Caki2 (cell line): ENCODE data around the gene PTPRD. TPM values are rescaled to one million over a fixed set of nuclear protein-coding genes. Genes with fewer than 3 reads are reported as not detected.

Experiments used
- DNase-seq: peaks from one replicate; pipeline ENCODE4 v3.0.0-alpha.2; 2015; ENCODE audit warnings: low read depth
- in situ Hi-C: cut with HindIII; loops from 2 replicates; pipeline ENCODE4 v1.10.0; 2016; ENCODE audit warnings: low sequenced_read_pairs, low pct_unique_long_range_greater_than_20kb, mixed read lengths
- total RNA-seq: library from RNA; depleted of rRNA; stranded (reverse); fragments of >200 nt; shearing (Covaris generic); gene quantifications from 2 replicates; pipeline ENCODE4 v1.2.3, GENCODE V29; 2014; ENCODE audit warnings: low replicate concordance

PTPRD gene
- total RNA-seq, 1 experiment from 2014 or later, result 1.1 TPM

- DNase-seq, result no peak
- in situ Hi-C loops, result no loop called here
These were observed 1756.3 kb downstream of the PTPRD start for GRCh38 chr9:8856396-8857067.

GRCh38 chr9:8855046-8855445, 1757.8 kb downstream of the PTPRD start:
- in situ Hi-C loops, result no loop called here
- DNase-seq, result peak; percentile 19

DNA sequence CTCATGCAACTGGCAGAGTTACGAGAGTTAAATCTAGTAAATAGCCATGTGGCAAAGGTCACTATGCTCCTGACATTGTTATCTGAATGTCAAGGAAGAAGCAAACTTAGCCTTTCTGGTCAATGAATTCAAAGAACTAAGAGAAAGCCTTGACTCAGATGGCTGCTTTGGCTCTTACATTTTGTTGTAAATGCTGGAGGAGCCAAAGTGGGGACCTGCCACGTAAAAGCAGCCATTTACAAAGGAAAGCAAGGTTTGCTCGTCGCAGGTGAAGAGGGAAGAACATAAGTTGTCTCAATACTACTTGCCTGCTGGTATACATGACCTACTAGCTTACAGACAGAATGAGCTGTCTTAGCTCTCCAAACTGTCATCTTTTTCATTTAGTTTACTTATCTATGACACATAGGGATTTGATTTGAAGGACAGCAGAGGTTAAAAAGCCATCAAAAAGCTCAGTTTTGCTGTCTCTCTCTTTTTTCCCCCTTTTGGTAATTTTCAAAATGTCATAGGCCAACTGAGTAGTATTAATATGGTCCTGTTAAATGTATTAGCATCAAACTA, 1760.4 kb downstream of the PTPRD start:
- no peak for DNase-seq
- in situ Hi-C loops, result no loop called here

- DNase-seq, result no peak
- in situ Hi-C loops, result no loop called here
These were observed 1761.9 kb downstream of the PTPRD start for GRCh38 chr9:8850914-8851313.

- DNase-seq, result no peak
- in situ Hi-C loops, result no loop called here
These were observed 1767.0 kb downstream of the PTPRD start for GRCh38 chr9:8845808-8846207.

DNA sequence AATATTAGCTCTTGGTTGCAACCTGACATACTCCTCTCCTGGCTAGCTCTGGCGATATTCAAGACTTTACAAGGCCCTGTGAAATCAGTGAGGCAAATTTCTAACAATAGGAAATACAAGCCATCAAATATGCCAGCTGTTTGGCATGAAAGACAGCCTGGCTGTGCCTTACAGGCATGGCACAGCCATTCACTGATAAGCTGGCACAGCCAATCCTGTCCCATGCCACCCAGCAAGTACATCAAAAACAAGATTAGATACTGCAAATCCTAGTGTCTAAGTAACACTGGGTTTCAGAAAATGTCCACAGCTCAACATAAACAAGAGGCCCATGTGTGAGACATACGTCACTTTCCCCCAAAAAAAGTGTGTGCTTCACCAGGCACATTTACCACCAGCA, 1767.4 kb downstream of the PTPRD start:
- in situ Hi-C loops, result no loop called here
- DNase-seq, result no peak

GRCh38 chr9:8844549-8844948, 1768.3 kb downstream of the PTPRD start:
- in situ Hi-C loops, result no loop called here

GRCh38 chr9:8842402-8843193, 1770.2 kb downstream of the PTPRD start:
- DNase-seq, result no peak
- in situ Hi-C loops, result no loop called here

More at GRCh38 chr9:8844549-8844948, 1768.3 kb downstream of the PTPRD start:
- DNase-seq, result no peak

DNA sequence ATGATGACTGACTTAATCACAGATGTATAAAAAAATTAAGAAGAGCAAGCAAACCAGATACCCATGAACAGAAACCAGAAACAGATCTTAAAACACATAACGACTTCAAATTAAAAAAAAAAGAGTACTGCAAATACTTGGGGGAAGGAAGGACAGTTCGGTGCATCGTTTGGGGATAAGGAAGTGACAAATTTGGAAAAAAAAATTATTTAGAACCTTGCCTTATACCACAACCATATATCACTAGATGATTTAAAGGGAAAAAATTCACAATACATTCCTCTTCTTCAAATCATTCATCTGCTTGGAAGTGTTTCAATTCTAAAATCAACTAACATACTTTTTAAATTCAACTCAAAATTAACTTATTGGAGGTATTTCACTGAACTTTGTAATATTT, 1774.7 kb downstream of the PTPRD start:
- in situ Hi-C loops, result no loop called here

GRCh38 chr9:8835291-8835690, 1777.5 kb downstream of the PTPRD start:
- in situ Hi-C loops, result no loop called here
- no peak for DNase-seq

More for the DNA sequence above, 1774.7 kb downstream of the PTPRD start:
- DNase-seq, result no peak

DNA sequence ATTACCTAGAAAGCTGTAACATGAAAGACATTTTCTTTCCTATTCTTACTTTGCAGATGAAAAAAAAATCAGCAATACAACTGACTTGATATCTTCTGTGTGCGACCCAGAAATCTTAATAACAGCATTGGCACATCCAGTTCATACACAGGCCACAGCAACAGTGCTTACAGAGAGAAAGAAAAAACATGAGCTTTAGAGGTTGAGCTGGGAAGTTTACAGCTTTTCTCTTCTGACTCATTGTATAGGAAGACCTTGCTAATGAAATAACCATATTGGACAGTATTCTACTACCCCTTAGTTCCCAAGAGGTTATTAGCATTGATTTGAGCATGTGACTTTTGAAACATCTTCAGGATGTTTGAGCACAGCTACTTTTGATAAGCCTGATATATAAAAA, 1779.8 kb downstream of the PTPRD start:
- no peak for DNase-seq
- in situ Hi-C loops, result no loop called here

- no peak for DNase-seq
- in situ Hi-C loops, result no loop called here
These were observed 1780.4 kb downstream of the PTPRD start for GRCh38 chr9:8832386-8832785.

- no peak for DNase-seq
- in situ Hi-C loops, result no loop called here
These were observed 1781.2 kb downstream of the PTPRD start for GRCh38 chr9:8831568-8831967.

DNA sequence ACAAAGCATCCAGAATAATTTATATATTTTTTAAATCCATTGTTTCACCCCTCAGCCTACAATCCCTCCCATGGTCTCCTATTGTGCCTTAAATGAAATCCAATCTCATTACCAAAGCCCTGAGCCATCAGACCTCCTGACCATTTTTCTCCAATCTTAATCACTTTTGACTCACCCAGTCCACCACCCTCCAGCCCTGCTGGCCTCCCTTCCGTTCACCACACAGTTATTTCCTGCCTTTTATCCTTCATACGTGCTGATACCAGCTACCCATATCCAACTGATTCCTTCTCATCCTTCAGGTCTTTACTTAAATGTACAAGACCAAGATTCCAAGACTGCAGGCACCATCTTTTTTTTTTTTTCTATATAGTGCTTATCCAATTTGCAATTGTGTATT, 1786.5 kb downstream of the PTPRD start:
- no peak for DNase-seq
- in situ Hi-C loops, result no loop called here

GRCh38 chr9:8825585-8826147, 1787.1 kb downstream of the PTPRD start:
- in situ Hi-C loops, result no loop called here
- no peak for DNase-seq

DNA sequence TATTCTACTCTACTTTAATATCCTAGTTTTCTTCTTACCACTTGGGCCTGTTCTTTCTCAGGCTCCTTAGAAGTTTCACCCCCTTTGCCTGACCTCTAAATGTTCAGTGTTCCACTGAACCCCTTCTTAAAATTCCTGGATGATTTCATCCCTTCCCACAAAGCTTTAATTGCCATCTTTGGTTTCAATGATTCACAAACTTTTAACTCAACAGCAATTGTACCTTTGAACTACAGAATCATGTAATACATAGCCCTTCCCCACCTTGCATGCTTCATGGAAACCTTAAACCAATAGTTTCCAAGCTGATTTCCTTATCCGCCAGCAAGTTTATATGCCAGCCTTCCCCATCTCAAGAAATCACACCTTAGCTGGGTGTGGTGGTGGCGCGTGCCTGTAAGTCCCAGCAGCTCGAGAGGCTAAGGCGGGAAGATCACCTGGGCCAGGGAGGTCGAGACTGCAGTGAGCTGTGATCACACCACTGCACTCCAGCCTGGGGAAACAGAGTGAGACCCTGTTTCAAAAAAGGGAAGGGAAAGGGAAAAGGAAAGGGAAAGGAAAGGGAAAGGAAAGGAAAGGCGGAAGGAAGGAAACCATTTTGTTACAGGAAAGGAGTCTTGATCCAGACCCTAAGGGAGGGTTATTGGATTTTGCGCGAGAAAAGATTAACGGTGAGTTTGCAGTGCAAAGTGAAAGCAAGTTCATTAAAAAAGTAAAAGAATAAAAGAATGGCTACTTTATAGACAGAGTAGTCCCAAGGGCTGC, 1789.5 kb downstream of the PTPRD start:
- in situ Hi-C loops, result no loop called here
- DNase-seq, result no peak

- in situ Hi-C loops, result no loop called here
- DNase-seq, result no peak
These were observed 1790.2 kb downstream of the PTPRD start for GRCh38 chr9:8822667-8823025.

GRCh38 chr9:8821910-8822666, 1790.7 kb downstream of the PTPRD start:
- in situ Hi-C loops, result no loop called here
- DNase-seq, result no peak
